Measurements from ENCODE around the gene LRRC63.

Gene LRRC63

DNA sequence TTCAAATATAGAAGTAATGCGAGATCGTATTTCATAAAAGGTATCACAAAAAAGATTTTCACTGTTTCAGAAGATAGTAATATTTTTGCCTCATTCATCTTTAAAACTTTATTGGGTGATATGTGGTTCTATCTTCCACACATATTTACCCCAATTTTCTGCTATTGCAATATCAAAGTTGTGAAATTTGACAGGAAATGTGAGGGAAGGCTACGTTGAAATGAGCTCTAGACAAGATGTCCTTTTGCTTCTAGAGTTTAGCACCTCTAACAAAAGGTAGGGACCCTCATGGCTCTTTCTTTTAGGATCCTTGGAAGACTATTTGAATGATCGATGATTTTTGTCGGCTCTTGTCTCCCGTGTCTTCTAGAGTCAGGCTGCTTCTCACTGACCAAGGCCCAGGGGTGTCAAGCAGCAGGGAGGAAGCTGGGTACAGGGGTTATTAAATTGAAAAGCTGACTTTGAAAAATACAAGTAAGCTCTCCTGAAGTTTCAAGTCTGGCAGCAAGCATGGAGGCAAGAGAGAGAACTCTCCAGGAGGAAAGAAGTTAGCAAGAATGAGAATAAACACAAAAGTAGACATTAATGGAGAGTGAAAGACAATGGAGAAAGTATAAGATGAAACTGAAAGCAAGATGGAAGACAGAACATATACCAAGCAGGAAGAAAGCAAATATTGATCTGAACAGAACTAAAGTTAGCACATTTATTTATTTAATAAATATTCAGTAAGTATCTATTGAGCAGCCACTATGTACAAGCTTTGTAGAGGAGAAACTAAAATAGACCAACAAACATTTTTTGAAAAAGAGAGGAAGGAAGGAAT lies 101.9 kb downstream of the LRRC63 start:
- no peaks in the 10 kb centered on the region for H3K4me1 ChIP-seq (ENCODE audit: control extremely low read depth in 1 of 4, control insufficient read depth in 4 of 4, insufficient read depth in 4 of 4, low read length in 3 of 4)
- ChIA-PET CTCF (interaction anchor here (0.7 to 1.5 kb wide), 3 partner anchors 10 to 187 kb away, joined by 3 to 6 read pairs (median 3); no protein-coding TSS in a partner anchor), POLR2A (no interaction called here)
- no peak overlapping the region for H3K27ac ChIP-seq (ENCODE audit: insufficient read depth in 1 of 2, low read depth in 1 of 2, low read length in 2 of 2, poor library complexity in 1 of 2, severe bottlenecking in 2 of 2)
- peaks cover 0 to 6% (median 0%) of the 10 kb centered on the region in 5 experiments for H3K9me3 ChIP-seq (ENCODE audit: control extremely low read depth in 1 of 5, control insufficient read depth in 4 of 5, insufficient read depth in 2 of 5, low read depth in 1 of 5, low read length in 4 of 5)
- 100% methylated on average over 3 of the region's 6 CpGs for WGBS (ENCODE audit: insufficient coverage)
- H3K36me3 ChIP-seq (ENCODE audit: control insufficient read depth in 4 of 4, insufficient read depth in 4 of 4, low read length in 3 of 4): no peaks in the 10 kb centered on the region
- H3K27me3 ChIP-seq (replicated peaks in 2 of 5; ENCODE audit: control insufficient read depth in 4 of 5, insufficient read depth in 5 of 5, low read length in 4 of 5): no peaks in the 10 kb centered on the region
- no peak overlapping the region for H3K4me3 ChIP-seq (ENCODE audit: control insufficient read depth in 1 of 7, extremely low read depth in 1 of 7, insufficient read depth in 4 of 7, low read depth in 2 of 7, low read length in 6 of 7)
- DNase-seq: no peak

DNA sequence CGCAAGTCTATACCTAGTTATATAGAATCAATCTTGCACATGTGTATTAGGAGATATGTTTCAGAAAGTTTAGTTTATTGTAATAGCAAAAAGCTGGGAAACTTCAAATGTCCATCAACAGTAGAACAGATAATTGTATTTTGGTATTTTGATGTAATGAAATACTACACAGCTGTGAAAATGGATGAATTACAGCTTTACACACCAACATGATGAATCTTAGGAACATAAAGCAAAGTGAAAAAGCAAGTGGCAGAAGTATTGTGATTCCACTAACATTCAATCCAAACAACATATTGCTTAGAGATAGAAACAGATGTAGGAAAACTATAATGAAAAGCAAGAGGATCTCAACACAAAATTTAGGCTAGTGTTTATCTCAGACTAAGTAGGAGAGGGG lies 102.9 kb downstream of the LRRC63 start:
- POLR2A ChIA-PET: no interaction called here
- Histone ChIP-seq H3K27ac (ENCODE audit: insufficient read depth in 1 of 2, low read depth in 1 of 2, low read length in 2 of 2, poor library complexity in 1 of 2, severe bottlenecking in 2 of 2) (no peak overlapping the region), H3K4me3 (ENCODE audit: control insufficient read depth in 1 of 7, extremely low read depth in 1 of 7, insufficient read depth in 4 of 7, low read depth in 2 of 7, low read length in 6 of 7) (no peak overlapping the region), H3K27me3 (replicated peaks in 2 of 5; ENCODE audit: control insufficient read depth in 4 of 5, insufficient read depth in 5 of 5, low read length in 4 of 5) (no peaks in the 10 kb centered on the region), H3K4me1 (ENCODE audit: control extremely low read depth in 1 of 4, control insufficient read depth in 4 of 4, insufficient read depth in 4 of 4, low read length in 3 of 4) (no peaks in the 10 kb centered on the region), H3K36me3 (ENCODE audit: control insufficient read depth in 4 of 4, insufficient read depth in 4 of 4, low read length in 3 of 4) (no peaks in the 10 kb centered on the region), H3K9me3 (ENCODE audit: control extremely low read depth in 1 of 5, control insufficient read depth in 4 of 5, insufficient read depth in 2 of 5, low read depth in 1 of 5, low read length in 4 of 5) (peaks cover 0 to 6% (median 0%) of the 10 kb centered on the region in 5 experiments)
- DNase-seq: no peak
- WGBS (ENCODE audit: insufficient coverage): no CpG with 5 or more reads among the region's 1 CpG
- CTCF ChIA-PET: interaction anchor here (1.0 to 1.5 kb wide), 2 partner anchors 14 to 188 kb away, joined by 3 to 6 read pairs; no protein-coding TSS in a partner anchor

DNA sequence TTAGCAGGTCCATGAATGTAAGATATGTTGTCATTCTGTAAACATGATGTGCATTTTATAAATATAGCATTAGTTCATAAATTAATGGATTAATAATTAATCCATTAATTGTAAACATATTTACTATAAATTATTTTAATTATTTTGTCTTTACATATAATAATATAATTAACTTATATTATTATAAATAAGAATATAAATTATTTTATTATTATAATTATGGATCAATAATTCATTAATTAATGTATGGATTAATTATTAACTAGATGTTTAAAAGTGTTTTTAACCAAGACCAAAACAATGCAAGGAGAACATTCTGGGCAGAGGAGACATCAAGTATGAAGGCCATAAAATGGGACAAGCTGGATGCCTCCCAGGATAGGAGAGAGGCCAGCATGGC lies 103.3 kb downstream of the LRRC63 start:
- CTCF ChIA-PET: no interaction called here

DNA sequence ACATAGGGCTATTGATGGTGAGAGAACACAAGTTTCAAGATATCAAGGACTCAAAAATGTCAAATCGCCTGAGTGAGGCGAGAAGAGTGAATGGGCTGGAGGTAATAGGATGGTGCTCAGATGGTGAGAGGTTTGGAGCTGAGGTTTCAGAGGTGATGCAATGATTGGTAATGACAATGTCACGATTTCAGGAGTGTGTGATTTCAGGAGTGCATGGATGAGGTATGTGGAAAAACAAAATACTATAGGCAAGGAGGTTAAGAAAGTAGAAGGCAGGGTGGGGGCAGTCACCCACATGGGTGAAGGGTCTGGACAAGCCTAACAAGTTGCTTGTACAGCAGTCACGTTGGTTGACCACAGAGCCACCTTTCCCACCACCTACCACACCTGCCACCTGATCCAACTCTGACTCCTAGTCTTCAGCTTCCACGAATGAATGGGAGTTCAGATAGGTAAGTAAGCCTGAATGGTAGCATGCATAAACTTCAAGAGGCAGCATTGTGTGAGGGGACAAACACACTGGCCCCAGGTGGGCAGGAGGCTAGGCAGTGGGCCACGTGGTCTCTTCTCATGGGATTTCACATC lies 103.9 kb downstream of the LRRC63 start:
- no peak for DNase-seq
- H3K4me1 ChIP-seq (ENCODE audit: control extremely low read depth in 1 of 4, control insufficient read depth in 4 of 4, insufficient read depth in 4 of 4, low read length in 3 of 4): no peaks in the 10 kb centered on the region
- no peaks in the 10 kb centered on the region for H3K36me3 ChIP-seq (ENCODE audit: control insufficient read depth in 4 of 4, insufficient read depth in 4 of 4, low read length in 3 of 4)
- no peaks in the 10 kb centered on the region for H3K27me3 ChIP-seq (replicated peaks in 2 of 5; ENCODE audit: control insufficient read depth in 4 of 5, insufficient read depth in 5 of 5, low read length in 4 of 5)
- no peak overlapping the region for H3K4me3 ChIP-seq (ENCODE audit: control insufficient read depth in 1 of 7, extremely low read depth in 1 of 7, insufficient read depth in 4 of 7, low read depth in 2 of 7, low read length in 6 of 7)
- H3K9me3 ChIP-seq (ENCODE audit: control extremely low read depth in 1 of 5, control insufficient read depth in 4 of 5, insufficient read depth in 2 of 5, low read depth in 1 of 5, low read length in 4 of 5): no peaks in the 10 kb centered on the region
- no peak overlapping the region for H3K27ac ChIP-seq (ENCODE audit: insufficient read depth in 1 of 2, low read depth in 1 of 2, low read length in 2 of 2, poor library complexity in 1 of 2, severe bottlenecking in 2 of 2)
- ChIA-PET POLR2A (no interaction called here), CTCF (no interaction called here)
- WGBS (ENCODE audit: insufficient coverage): 94% methylated on average over 3 of the region's 6 CpGs

More for the DNA sequence above, 103.3 kb downstream of the LRRC63 start:
- no peak for DNase-seq
- H3K27ac ChIP-seq (ENCODE audit: insufficient read depth in 1 of 2, low read depth in 1 of 2, low read length in 2 of 2, poor library complexity in 1 of 2, severe bottlenecking in 2 of 2): no peak overlapping the region
- peaks cover 0 to 2% (median 0%) of the 10 kb centered on the region in 5 experiments for H3K9me3 ChIP-seq (ENCODE audit: control extremely low read depth in 1 of 5, control insufficient read depth in 4 of 5, insufficient read depth in 2 of 5, low read depth in 1 of 5, low read length in 4 of 5)
- no peak overlapping the region for H3K4me3 ChIP-seq (ENCODE audit: control insufficient read depth in 1 of 7, extremely low read depth in 1 of 7, insufficient read depth in 4 of 7, low read depth in 2 of 7, low read length in 6 of 7)
- H3K36me3 ChIP-seq (ENCODE audit: control insufficient read depth in 4 of 4, insufficient read depth in 4 of 4, low read length in 3 of 4): no peaks in the 10 kb centered on the region
- H3K4me1 ChIP-seq (ENCODE audit: control extremely low read depth in 1 of 4, control insufficient read depth in 4 of 4, insufficient read depth in 4 of 4, low read length in 3 of 4): no peaks in the 10 kb centered on the region
- H3K27me3 ChIP-seq (replicated peaks in 2 of 5; ENCODE audit: control insufficient read depth in 4 of 5, insufficient read depth in 5 of 5, low read length in 4 of 5): no peaks in the 10 kb centered on the region
- POLR2A ChIA-PET: no interaction called here

DNA sequence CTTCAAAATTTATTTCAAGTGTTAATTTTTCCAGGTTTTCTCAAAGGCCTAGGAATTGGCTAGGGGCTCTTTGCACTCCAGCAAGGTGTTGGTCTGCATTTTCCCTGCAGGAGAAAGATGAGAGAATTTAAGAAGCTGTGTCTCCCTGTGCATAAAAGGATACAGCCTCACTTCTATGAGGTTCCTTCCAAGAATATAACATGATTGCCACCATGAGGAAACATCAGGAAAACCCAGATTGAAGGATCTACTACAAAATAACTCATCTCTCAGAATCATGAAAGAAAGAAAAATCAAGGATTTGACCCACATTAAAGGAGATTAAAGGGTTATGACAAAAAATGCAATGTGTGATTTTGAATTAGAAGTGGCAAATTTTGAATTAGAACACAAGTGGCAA lies 105.4 kb downstream of the LRRC63 start:
- Histone ChIP-seq H3K36me3 (ENCODE audit: control insufficient read depth in 4 of 4, insufficient read depth in 4 of 4, low read length in 3 of 4) (no peaks in the 10 kb centered on the region), H3K4me1 (ENCODE audit: control extremely low read depth in 1 of 4, control insufficient read depth in 4 of 4, insufficient read depth in 4 of 4, low read length in 3 of 4) (peaks cover 0 to 3% (median 1%) of the 10 kb centered on the region in 4 experiments), H3K27ac (ENCODE audit: insufficient read depth in 1 of 2, low read depth in 1 of 2, low read length in 2 of 2, poor library complexity in 1 of 2, severe bottlenecking in 2 of 2) (no peak overlapping the region), H3K4me3 (ENCODE audit: control insufficient read depth in 1 of 7, extremely low read depth in 1 of 7, insufficient read depth in 4 of 7, low read depth in 2 of 7, low read length in 6 of 7) (no peak overlapping the region), H3K9me3 (ENCODE audit: control extremely low read depth in 1 of 5, control insufficient read depth in 4 of 5, insufficient read depth in 2 of 5, low read depth in 1 of 5, low read length in 4 of 5) (no peaks in the 10 kb centered on the region), H3K27me3 (replicated peaks in 2 of 5; ENCODE audit: control insufficient read depth in 4 of 5, insufficient read depth in 5 of 5, low read length in 4 of 5) (no peaks in the 10 kb centered on the region)
- ChIA-PET CTCF (interaction anchor here (1.3 kb wide), 1 partner anchor 21 kb away, joined by 3 read pairs; no protein-coding TSS in a partner anchor), POLR2A (no interaction called here)
- no peak for DNase-seq

DNA sequence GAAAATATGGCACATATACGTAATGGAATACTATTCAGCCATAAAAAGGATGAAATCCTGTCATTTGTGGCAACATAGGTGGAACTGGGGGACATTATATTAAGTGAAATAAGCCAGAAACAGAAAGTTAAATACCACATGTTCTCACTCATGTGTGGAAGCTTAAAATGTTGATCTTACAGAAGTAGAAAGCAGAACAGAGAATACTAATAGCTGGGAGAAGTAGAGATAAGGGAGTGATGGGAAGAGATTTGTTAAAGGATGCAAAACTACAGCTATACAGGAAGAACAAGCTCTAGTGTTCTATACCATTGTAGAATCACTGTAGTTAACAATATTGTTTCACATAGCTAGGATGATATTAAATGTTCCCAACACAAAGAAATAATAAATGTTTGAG lies 107.3 kb downstream of the LRRC63 start:
- CTCF ChIA-PET: interaction anchor here (0.9 to 1.8 kb wide), 2 partner anchors 12 to 159 kb away, joined by 3 to 6 read pairs; no protein-coding TSS in a partner anchor
- no peak overlapping the region for H3K27ac ChIP-seq (ENCODE audit: insufficient read depth in 1 of 2, low read depth in 1 of 2, low read length in 2 of 2, poor library complexity in 1 of 2, severe bottlenecking in 2 of 2)
- H3K27me3 ChIP-seq (replicated peaks in 2 of 5; ENCODE audit: control insufficient read depth in 4 of 5, insufficient read depth in 5 of 5, low read length in 4 of 5): no peaks in the 10 kb centered on the region
- H3K4me1 ChIP-seq (ENCODE audit: control extremely low read depth in 1 of 4, control insufficient read depth in 4 of 4, insufficient read depth in 4 of 4, low read length in 3 of 4): peaks cover 0 to 3% (median 1%) of the 10 kb centered on the region in 4 experiments
- no peak overlapping the region for H3K4me3 ChIP-seq (ENCODE audit: control insufficient read depth in 1 of 7, extremely low read depth in 1 of 7, insufficient read depth in 4 of 7, low read depth in 2 of 7, low read length in 6 of 7)
- no peaks in the 10 kb centered on the region for H3K9me3 ChIP-seq (ENCODE audit: control extremely low read depth in 1 of 5, control insufficient read depth in 4 of 5, insufficient read depth in 2 of 5, low read depth in 1 of 5, low read length in 4 of 5)
- POLR2A ChIA-PET: interaction anchor here (0.5 kb wide), 1 partner anchor 16 kb away, joined by 5 read pairs; no protein-coding TSS in a partner anchor
- WGBS (ENCODE audit: insufficient coverage): no CpG with 5 or more reads among the region's 1 CpG
- no peak for DNase-seq
- H3K36me3 ChIP-seq (ENCODE audit: control insufficient read depth in 4 of 4, insufficient read depth in 4 of 4, low read length in 3 of 4): no peaks in the 10 kb centered on the region

DNA sequence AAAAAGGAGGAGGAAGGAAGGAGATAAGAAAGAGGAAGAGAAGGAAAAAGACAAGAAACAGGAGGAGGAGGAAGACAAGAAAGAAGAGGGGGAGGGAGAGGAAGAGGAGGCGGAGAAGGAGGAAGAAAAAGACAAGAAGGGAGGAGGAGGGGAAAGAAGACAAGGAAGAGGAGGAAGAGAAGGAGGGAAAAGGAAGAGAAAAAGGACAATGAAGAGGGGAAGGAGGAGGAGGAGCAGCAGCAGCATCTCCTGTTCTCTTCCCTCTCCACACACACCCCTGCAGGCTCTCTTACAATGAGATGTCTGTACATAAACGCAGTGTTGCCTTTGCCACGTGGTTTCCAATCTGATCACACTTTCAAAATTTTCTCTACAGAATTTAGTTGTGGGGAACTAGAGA lies 108.7 kb downstream of the LRRC63 start:
- no peak for DNase-seq
- Histone ChIP-seq H3K27ac (ENCODE audit: insufficient read depth in 1 of 2, low read depth in 1 of 2, low read length in 2 of 2, poor library complexity in 1 of 2, severe bottlenecking in 2 of 2) (no peak overlapping the region), H3K27me3 (replicated peaks in 2 of 5; ENCODE audit: control insufficient read depth in 4 of 5, insufficient read depth in 5 of 5, low read length in 4 of 5) (no peaks in the 10 kb centered on the region), H3K4me1 (ENCODE audit: control extremely low read depth in 1 of 4, control insufficient read depth in 4 of 4, insufficient read depth in 4 of 4, low read length in 3 of 4) (peaks cover 0 to 3% (median 1%) of the 10 kb centered on the region in 4 experiments), H3K4me3 (ENCODE audit: control insufficient read depth in 1 of 7, extremely low read depth in 1 of 7, insufficient read depth in 4 of 7, low read depth in 2 of 7, low read length in 6 of 7) (no peak overlapping the region), H3K9me3 (ENCODE audit: control extremely low read depth in 1 of 5, control insufficient read depth in 4 of 5, insufficient read depth in 2 of 5, low read depth in 1 of 5, low read length in 4 of 5) (no peaks in the 10 kb centered on the region), H3K36me3 (ENCODE audit: control insufficient read depth in 4 of 4, insufficient read depth in 4 of 4, low read length in 3 of 4) (no peaks in the 10 kb centered on the region)
- ChIA-PET POLR2A (no interaction called here), CTCF (interaction anchor here (1.3 to 2.4 kb wide), 5 partner anchors 16 to 513 kb away, joined by 4 to 13 read pairs (median 6); no protein-coding TSS in a partner anchor)
- WGBS (ENCODE audit: insufficient coverage): no CpG with 5 or more reads among the region's 3 CpGs

Data from common myeloid progenitor, CD34-positive (primary cell).